HG02678 (cell line): ENCODE results near the gene FOXN4.

ENCODE experiments used
- ATAC-seq: cut with Tn5 transposase; IDR thresholded peaks from one replicate; pipeline ENCODE4 v1.9.1; 2021; ENCODE audit warnings: mild to moderate bottlenecking, moderate library complexity; ENCODE audit not compliant: unreplicated experiment

FOXN4 gene

GRCh38 chr12:109284392-109284791 lies 24.7 kb downstream of the FOXN4 start:
- no peak for ATAC-seq

- no peak for ATAC-seq
Measured at GRCh38 chr12:109281452-109281851, 27.6 kb downstream of the FOXN4 start.

DNA sequence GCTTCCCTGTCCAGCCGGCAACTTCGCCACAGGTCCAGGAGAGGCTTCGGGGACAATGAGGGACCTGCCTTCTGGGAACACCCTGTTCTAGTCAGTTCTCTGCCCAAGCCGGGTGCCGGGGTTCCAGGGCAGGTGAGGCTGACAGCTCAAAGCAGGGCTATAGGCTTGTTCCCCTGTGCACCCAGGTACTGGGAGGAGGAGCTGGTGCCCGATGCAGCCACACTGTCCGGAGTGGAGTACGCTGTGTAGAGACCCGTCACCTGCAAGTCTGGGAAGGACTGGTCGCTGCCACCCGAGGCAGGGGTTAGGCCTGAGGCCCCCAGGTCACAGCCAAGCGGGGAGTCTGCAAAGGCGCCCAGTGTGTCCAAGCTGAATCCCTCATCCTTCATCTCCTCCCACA lies 29.6 kb downstream of the FOXN4 start:
- no peak for ATAC-seq

DNA sequence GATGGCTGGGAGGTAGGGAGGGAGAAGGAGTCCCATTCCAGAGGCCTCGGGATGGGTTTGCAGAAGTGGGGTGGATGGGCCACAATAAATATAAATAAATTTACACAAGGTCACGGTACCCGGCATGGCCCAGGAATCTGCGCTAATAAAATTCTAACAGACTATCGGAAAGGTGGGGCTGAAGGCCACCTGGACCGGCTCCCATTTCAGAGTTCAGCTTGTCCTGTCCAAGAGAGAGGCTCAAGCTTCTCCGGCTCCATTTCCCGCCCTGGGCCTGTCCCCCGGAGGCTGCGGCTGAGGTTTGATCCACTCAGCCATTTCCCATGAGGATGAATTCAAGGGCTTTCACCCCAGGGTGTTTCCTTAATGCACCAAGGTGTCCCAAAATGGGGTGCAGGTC lies 30.2 kb downstream of the FOXN4 start:
- ATAC-seq = no peak

DNA sequence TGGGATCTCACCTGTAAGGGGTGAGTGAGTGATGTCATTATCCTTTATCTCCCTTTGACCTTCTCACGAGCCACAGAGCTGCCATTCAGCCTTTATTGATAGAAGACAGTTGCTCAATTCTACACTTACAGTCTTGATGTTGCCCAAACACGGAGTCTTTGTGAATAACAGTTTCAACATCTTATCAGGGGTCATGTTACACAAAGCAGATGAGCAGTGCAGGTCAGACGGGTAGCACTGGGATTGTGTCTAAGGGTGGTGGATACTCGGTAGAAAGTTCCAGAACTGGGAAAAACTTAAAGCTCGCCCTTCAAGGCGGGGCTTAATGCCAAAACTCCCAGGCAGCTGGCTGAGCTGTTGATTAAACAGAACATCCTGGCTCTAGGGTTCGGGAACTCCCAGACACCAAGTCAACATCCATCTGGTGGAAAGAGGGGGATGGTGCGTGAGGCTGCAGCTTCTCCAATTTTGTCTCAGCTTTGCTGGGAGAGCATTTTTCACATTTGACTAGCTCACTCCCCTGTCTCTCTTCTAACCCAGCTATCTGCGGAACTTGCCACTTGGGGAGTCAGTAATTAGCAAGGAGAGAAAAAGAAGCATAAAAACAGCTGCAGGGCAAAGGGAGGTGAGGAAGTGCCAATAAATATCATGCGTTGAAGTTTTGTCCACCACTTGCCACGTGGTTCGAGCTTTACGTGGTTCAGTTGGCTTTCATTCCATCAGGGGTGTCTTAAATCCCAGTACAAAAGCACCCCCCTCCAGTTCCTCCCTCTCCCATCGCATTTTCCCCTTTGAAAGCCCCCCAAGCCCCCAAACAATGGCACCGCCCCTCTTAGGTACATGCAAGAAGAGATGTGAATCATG lies 31.0 kb downstream of the FOXN4 start:
- ATAC-seq = no peak

DNA sequence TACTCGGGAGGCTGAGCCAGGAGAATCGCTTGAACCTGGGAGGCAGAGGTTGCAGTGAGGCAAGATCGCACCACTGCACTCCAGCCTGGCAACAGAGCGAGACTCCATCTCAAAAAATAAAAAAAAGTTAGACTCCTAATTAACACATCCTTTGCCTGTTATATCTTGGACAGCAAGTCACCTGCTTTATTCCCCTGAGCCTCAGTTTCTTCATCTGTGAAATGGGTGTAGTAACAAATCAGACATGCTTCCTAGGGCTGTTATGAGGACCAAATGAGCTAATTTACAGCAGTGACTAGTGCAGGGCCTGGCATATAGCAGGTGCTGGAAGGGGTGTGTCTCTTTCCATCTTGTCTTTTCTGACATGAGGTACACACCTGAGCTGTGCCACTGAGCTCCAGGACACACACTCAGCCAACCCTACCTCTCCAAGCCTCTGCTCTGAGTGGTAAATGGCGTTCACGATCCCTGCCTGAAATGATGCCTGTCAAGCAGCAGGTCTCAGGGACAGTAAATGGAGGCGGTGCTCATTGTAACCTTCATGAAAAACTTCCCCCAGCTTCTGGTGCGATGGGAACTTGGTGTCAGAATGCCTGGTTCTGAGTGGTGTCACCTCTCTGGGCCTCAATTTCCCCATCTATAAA lies 31.7 kb downstream of the FOXN4 start:
- ATAC-seq = no peak

DNA sequence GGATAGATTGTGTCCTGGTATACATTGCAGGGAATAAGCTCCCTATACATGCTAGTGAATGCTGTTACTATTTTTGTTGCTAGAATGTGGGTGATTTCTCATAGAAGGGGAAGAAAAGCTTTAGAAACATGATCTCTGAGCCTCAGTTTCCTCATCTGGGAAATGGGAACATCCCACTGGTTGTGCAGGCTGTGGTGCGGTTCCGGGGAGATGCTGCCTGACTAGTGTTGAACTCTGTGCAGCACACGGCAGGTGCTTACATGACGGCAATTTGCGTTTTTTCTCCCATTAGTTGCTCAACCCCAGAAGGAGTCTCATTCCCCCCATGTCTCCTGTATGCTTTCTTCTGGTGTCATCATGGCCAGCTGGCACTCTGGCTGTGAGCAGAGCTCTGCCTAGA lies 32.9 kb downstream of the FOXN4 start:
- no peak for ATAC-seq

GRCh38 chr12:109275173-109275572 lies 33.9 kb downstream of the FOXN4 start:
- no peak for ATAC-seq

DNA sequence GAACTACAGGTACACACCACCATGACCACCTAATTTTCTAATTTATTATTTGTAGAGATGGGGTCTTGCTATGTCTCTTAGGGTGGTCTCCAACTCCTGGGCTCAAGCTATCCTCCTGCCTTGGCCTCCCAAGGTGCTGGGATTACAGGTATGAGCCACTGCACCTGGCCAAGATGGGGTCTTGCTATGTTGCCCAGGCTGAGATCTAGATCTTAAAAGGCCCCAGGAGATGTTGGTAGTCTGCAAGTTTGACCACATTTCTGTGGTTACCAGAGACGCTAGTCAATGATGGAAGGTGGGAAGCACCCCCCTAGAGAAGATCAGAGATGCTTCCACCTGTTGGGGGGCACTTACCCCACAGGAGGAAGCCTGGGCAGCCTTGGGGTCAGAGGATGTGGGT lies 34.7 kb downstream of the FOXN4 start:
- ATAC-seq = no peak

DNA sequence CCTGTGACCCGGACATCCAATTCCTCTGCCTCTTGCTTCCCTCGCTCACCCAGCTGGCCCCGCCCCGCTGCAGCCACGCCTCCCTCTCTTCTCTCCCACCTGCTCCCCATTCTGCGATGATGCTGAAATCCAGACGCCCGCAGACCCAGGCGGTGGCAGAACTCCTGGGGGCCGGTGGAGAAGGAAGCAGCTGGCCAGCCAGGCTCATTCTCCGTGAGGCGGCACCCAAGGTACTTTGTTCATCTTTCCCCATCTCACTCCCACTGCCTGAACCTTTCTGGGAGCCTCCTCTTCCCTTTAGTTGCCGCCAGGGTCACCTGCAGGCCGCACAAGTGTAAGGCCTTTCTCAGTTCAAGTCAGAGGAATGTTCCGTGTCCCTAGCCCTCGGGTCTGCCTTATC lies 35.7 kb downstream of the FOXN4 start:
- no peak for ATAC-seq

DNA sequence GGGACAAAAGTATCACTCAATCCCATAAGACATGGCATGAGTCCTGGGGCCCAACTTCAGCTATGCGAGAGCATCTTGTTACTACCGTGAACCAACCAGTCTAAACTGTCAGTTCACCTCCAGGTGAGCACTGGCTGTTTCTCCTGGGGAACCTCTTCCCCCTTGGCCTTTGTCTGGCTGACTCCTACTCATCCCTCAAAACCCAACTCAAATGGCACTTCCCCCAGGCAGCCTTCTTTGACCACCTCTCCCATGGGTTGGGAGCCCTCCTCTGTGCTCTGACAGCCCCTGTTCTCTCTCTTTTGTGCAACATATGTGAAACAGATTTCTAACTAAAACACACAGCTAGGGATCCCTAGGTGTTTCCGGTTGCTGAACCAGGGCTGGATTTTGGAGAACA lies 37.7 kb downstream of the FOXN4 start:
- no peak for ATAC-seq

DNA sequence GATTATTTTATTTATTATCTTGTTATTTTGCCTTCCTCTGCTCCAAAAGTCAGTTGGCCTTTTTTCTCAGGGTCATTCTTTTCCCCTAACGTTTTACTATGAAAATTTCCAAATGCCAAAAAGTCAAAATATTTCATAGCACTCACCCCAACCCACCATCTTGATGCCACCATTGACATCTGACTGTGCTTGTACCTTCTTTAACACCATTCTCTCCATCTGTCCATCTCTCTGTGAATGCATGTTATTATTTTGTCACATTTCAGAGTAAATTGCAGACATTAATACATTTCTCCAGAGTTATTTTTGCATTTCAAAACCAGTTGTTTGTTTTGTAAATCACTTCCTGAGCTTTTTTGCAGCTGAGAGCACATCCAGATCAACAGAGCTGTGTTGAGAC lies 38.6 kb downstream of the FOXN4 start:
- no peak for ATAC-seq

DNA sequence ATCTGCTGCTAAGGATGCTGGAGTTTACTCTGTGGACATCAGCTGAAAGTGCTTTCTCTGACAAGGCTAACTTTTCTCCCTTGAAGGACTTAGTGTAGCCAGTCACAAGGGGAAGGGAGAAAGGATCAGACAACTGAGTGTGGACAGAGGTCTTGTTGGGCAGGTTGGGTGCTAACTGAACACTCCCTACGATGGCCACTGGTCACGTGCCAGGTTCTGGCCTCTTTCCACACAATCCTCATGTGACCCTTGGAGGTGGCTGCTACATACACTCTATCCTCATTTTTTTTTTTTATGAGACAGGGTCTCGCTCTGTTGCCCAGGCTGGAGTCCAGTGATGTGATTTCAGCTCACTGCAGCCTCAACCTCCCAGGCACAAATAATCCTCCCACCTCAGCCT lies 39.7 kb downstream of the FOXN4 start:
- no peak for ATAC-seq

DNA sequence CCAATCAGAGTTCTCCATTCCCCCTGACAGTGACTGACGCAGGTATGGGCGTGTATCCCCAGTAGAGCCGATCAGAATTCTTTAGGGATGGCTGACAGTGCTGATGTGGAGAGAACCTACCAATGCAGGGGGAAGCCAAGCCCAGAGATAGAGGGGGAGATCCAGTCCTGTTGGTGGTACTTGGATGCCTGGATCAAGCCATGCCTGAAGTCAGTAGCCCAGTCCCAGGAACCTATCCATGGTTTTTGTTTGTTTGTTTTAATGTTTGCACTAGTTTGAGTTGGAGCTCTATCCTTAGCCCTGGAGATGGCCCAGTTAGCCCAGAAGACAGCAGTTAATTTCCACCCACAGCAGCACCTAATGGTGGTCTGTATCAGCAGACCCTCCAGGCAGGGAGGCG lies 40.2 kb downstream of the FOXN4 start:
- ATAC-seq = no peak

DNA sequence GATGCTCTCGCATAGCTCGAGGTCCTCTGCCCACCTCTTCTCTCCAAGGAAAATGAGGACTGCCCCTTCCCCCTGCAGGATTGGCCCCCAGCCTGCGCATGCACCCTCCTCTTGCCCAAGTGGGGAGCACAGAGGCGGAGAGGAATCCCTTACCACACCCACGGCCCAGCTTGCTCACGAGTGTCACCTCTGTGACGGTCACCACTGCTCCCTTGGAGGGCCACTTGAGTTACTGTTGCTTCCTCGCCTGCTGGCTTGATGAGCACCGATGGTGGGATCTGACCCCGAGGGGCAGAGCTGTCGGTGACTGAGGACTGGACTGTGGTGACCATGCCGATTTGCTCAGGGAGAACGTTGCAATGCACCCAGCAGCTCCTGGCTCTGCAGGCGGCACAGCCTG lies 41.7 kb downstream of the FOXN4 start:
- ATAC-seq = no peak

DNA sequence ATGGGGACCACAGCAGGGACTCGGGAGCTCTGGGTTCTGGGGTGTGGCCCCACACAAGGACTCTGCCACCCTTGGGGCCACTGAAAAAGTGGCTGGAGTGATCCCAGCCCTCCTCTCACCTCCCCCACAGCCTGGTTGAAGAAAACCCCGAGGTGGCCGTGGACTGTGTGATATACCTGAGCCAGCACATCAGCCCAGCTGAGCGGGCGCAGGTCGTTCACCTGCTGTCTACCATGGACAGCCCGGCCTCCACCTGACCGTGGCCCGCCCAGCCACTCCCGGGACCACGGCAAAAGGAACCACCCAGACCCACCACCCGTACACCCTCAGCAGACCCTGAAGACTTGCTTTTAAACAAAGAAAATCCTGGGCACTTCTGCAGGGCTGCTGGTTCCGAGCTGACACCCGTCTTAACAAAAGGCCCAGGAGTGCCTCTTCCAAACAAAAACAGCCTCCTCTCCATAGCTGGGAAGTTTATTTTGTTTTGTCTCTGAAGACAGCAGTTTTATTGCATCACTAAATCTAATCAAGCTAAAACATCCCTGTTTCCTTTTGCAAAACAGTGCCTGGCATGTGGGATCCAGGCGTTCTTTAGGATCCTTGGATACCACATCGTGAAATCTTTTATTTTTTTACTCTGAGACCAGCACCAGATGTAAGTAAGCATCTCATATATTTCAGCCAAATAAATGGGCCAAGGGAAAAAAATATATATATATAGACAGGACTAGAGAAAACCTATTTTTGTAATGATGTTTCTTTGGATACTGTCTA lies 42.8 kb downstream of the FOXN4 start:
- no peak for ATAC-seq

- no peak for ATAC-seq
Measured at GRCh38 chr12:109264943-109265650, 44.0 kb downstream of the FOXN4 start.

- no peak for ATAC-seq
Measured at GRCh38 chr12:109264095-109264942, 44.8 kb downstream of the FOXN4 start.

DNA sequence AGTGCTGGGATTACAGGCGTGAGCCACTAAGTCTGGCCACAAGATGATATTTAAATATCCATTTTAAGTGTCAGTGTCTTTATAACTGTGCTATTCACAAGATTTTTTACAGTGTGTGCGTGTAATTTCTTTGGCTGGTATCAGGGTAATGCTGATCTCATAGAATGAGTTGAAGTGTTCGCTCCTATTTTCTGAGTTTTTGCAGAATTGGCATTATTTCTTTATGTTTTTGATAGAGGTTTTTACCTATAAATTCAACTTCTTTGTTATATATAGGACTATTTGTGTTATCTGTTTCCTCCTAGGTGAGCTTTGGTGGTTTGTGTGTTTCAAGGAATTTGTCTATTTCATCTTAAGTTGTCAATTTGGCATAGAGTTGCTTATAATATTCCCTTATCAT lies 45.6 kb downstream of the FOXN4 start:
- ATAC-seq = no peak

DNA sequence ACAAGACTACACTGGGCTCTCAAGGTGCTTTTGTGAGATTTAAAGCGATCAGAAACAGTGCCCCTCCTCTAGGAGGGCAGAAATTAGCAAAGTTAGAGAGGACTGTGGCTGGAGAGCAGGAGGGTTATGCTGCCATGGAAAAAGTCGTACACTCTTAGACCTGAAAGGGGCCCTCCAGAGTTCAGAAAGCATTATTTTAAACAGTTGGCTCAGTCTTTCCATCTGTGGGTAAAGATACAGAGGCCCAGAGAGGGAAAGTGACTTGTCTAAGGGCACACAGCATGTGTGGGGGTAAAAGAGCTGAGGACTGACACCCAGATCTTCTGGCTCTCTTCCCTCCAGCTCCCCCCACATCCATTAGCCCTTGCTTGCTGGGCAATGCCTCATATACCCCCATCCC lies 47.1 kb downstream of the FOXN4 start:
- ATAC-seq = no peak
